SHP77 treated with DMSO at 0.1 percent for 48 hours (cell line): ENCODE measurements around the gene IFTAP.

Source experiments
- DNase-seq: peaks from one replicate; lab custom pipeline; 2025; lab: John Stamatoyannopoulos, UW

The IFTAP gene, protein sequence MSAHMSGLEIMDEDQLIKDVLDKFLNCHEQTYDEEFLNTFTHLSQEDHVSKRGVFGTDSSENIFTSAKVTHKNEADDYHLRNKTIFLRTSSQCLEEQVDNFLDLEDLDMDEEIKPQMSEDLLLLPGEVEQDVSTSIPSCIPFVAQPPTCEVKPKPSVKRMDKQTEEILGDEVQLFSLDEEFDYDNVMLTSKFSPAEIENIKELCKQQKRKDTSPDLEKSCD

DNA sequence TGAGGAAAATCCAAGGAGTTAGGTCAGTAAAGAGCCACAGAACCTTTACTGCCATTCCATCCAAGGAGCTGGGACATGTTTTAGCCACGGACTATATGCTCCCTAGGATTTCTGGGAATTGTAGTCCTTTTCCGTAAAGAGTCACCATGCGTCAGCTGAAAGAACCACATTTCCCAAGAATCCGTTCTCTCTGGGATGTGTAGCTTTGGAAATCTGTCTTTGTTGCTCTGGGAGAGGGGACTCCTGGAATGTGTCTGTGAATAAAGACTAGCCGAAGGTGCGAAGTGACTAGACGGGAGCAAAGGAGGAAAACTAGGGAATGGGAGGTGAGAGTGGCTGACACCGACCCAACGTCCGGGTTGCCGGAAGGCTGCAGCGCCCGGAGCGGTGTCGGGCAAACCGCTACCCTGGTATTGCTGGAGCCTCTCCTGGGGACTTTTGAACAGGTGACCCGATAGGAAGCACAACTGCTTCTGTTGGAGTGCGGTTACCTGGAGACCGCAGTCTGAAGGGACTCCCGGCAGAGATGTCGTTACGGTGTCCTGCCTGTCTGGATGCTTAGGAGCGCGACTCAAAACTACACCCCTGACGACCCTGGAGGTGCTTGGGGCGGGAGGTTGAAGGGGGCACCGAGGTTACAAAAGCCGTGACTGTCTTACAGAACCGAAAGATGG lies at the start of gene IFTAP:
IFTAP (plus strand) TSS at position 187 of the 674 bp plus-strand sequence. CDS start 15,602 bp downstream, outside the sequence.
- DNase-seq: peak; percentile 94

DNA sequence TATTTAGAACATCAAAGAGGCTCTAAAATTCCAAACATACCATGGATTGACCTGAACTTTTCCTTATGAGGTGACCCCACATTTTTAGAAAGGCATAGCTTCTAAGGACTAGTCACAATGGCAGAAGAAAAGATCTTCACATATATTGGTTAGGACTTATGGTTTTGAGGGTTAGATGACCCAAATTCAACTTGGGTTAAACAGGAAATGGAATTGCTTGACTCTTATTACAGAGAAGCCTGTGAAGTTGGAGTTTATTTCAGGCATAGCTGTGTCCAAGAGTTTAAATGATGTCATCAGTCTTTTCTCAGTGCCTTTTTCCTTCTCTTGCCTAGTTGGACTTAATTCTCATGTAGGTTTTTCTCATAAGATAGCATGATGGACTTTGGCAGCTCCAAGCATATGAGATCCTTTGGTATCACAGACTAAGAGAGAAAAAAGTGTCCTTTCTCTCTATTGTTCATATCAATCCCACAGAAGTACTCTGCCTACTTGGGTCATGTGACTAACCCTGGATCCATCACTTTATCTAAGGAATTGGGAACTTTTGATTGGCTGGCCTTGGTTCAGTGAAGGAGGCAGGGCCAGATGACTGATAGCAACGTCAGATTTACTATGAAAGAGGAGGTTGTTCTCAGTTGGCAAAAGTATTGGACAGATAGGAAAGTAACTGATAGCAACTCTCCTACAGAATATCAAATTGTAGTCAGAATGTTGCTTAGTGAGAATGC lies 43.8 kb upstream of the IFTAP start:
- no peak for DNase-seq

DNA sequence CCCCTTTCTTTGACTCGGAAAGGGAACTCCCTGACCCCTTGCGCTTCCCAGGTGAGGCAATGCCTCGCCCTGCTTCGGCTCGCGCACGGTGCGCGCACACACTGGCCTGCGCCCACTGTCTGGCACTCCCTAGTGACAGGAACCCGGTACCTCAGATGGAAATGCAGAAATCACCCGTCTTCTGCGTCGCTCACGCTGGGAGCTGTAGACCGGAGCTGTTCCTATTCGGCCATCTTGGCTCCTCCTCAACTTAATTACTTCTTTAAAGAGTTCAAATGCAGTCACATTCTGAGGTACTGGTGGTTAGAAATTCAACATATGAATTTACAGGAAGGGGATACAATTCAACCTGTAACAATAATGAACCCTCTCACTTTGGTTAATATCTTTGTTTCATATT lies 36.9 kb upstream of the IFTAP start:
- peak; percentile 29 for DNase-seq

DNA sequence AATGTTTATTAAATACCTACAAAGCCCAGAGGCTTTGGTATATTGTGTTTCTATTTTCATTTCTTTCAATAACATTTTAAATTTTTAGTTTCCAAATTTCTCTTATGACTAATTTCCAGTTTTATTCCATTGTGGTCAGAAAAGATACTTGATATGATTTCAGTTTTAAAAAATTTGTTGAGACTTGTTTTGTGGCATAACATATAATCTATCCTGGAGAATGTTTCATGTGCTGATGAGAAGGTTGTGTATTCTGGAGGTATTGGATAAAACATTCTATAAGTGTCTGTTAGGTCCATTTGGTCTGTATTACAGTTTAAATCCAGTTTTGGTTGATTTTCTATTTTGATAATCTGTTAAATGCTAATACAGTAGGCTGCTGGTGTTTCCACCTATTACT lies 36.3 kb upstream of the IFTAP start:
- no peak for DNase-seq

DNA sequence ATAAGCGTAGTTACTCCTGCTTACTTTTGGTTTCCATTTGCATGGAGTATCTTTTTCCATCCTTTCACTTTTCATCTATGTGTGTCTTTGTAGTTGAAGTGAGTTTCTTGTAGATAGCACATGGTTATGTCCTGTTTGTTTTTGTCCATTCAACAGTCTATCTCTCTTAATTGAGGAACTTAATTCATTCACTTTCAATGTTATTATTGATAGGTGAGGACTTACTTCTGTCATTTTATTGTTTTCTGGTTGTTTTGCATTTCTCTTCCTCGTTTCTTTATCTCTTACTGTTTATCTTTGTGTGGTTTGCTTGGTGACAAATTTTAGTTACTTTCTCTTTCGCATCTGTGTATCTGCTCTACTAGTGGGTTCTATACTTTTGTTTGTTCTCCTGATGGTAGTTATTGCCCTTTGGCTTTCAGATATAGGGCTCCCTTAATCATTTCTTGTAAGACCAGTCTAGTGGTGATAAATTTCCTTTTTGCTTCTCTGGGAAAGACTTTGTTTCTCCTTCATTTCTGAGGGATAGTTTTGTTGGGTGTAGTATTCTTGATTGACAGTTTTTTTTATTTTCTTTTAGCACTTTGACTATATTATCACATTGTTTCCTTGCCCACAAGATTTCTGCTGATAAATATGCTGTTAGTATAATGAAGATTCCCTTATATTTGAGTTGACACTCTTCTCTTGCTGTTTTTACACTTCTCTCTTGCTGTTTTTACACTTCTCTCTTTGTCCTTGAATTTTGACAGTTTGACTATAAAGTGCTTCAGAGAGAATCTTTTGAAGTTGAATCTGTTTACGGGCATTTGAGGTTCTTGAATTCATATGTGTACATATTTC lies 35.5 kb upstream of the IFTAP start:
- DNase-seq: no peak

DNA sequence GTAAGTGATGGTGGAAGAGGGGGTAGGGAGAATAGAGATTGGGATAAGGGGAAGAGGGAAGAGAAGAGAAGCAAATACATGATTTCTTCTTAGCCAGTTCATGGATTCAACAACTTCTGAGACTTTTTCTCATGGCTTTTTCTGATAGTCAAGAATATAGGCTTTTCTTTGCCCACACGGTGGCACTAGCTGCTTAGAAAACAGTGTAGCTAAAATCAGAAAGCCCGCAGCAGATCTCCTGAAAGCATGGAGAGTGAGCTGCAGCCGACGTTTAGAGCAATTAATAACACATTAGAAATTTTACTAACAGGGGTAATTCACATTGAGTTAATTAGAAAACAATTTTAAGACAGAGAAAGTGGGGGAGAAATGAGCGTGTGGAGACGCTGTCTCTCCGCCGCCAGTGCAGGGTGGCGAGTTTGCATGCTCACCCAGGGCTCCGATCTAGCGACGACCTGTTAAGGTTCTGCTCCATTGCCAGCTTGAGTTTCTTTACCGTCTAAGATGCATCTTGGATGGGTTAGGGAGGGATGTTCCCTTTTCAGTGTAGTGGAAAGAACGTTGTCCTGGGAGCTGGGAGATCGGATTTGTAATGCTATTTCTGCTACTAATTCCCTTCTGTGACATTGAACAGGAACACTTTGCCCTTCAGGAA lies 29.8 kb upstream of the IFTAP start:
- DNase-seq: peak; percentile 50

DNA sequence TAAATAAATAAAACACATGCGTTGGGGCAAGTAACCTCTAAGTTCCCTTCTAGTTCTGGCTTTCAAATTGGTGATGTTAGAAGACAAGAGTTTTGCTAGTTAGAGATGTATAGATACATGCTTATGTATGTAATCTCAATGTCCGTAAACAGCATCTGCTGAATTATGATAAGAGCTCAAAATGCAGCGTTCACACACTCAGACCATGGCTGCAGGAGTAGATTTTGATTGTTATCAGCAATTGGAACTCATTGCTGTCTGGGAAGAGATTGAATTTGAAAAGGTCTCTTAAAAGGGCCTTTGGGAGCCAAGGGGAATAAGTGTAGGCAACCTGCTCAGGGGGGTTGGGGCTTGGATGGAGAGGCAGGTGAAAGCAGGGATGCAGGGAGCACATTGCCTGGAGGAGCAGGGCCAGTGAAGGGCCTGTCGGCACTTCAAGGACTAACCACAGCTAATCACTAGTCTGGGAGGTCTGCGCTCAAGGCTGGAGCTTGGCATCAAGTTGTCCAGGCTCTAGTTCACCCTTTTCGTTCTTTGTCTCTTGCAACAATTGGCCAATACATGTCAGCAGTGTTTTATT lies 29.2 kb upstream of the IFTAP start:
- DNase-seq: no peak

DNA sequence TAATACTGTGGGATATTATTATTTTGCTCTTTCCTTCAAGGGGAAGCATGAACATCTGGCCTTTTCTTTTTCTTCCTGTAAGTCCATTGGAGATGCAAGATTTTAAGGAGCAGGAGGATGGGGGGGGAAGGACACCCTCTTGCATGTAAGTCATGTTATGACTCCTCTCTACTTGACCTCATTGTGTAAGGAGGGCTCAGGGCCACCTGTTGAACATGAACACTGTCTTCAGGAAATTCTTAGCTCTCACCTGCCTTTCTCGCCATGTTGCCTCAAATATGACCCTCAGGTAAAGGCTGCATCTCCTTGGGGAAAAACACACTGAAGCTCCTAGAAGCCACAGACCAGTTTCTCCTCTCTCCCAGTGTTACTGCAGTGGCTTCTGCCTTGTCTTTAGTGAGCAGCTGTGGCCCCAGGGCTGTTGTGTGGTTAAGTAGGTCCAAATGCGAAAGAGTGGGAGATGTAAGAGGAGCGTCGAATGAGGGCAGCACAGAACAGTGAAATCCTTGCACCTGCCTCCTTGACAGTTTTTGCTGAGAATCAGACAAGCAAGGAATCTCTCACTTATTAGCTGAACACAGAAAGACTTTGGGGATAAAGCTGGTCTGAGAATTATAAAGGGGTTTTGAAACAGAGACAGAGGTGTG lies 27.8 kb upstream of the IFTAP start:
- DNase-seq: no peak

DNA sequence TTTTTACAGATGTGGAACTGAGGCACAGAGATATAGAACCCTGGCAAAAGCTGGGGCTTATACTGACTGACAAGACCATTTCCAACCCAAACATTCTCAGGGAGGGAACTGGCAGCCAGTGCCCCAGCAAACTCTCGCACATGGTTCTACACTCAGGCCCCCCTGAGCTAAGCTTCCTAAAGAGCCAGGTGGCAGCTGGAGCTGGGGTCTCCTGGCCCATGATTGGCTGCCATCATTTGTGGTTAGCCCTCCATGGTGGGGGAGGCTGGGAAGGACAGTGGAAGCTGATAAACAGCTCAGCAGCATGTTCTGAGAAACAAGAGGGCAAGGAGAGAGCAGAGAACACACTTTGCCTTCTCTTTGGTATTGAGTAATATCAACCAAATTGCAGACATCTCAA lies 26.6 kb upstream of the IFTAP start, which contains the start of gene RAG1:
RAG1 (plus strand) TSS at position 314 of the 400 bp plus-strand sequence. CDS start 5,298 bp downstream, outside the sequence.
- no peak for DNase-seq

DNA sequence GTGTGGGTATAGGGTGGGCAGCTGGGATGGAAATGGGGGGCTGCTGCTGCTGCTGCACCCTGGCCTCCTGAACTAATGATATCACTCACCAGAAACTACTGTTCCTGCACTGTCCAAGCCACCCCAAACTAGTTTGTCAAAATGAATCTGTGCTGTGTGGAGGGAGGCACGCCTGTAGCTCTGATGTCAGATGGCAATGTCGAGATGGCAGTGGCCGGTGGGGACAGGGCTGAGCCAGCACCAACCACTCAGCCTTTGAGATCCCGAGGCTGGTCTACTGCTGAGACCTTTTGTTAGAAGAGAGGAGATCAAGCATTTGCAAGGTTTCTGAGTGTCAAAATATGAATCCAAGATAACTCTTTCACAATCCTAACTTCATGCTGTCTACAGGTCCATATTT lies 25.2 kb upstream of the IFTAP start:
- no peak for DNase-seq

DNA sequence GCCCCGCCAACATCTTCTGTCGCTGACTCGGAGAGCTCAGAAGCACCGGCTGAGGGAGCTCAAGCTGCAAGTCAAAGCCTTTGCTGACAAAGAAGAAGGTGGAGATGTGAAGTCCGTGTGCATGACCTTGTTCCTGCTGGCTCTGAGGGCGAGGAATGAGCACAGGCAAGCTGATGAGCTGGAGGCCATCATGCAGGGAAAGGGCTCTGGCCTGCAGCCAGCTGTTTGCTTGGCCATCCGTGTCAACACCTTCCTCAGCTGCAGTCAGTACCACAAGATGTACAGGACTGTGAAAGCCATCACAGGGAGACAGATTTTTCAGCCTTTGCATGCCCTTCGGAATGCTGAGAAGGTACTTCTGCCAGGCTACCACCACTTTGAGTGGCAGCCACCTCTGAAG lies 19.8 kb upstream of the IFTAP start:
- no peak for DNase-seq

DNA sequence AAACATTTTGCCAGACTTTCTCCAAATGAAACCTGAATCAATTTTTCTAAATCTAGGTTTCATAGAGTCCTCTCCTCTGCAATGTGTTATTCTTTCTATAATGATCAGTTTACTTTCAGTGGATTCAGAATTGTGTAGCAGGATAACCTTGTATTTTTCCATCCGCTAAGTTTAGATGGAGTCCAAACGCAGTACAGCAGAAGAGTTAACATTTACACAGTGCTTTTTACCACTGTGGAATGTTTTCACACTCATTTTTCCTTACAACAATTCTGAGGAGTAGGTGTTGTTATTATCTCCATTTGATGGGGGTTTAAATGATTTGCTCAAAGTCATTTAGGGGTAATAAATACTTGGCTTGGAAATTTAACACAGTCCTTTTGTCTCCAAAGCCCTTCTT lies 16.9 kb upstream of the IFTAP start:
- no peak for DNase-seq

DNA sequence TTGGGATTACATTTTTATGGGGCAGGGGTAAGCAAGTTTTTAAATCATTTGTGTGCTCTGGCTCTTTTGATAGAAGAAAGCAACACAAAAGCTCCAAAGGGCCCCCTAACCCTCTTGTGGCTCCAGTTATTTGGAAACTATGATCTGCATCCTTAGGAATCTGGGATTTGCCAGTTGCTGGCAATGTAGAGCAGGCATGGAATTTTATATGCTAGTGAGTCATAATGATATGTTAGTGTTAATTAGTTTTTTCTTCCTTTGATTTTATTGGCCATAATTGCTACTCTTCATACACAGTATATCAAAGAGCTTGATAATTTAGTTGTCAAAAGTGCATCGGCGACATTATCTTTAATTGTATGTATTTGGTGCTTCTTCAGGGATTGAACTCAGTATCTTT lies 16.4 kb upstream of the IFTAP start:
- DNase-seq: no peak

DNA sequence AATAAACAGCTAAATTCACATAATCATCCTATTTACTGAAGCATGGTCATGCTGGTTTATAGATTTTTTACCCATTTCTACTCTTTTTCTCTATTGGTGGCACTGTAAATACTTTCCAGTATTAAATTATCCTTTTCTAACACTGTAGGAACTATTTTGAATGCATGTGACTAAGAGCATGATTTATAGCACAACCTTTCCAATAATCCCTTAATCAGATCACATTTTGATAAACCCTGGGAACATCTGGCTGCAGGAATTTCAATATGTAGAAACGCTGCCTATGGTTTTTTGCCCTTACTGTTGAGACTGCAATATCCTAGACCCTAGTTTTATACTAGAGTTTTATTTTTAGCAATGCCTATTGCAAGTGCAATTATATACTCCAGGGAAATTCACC lies 15.8 kb upstream of the IFTAP start:
- DNase-seq: no peak

DNA sequence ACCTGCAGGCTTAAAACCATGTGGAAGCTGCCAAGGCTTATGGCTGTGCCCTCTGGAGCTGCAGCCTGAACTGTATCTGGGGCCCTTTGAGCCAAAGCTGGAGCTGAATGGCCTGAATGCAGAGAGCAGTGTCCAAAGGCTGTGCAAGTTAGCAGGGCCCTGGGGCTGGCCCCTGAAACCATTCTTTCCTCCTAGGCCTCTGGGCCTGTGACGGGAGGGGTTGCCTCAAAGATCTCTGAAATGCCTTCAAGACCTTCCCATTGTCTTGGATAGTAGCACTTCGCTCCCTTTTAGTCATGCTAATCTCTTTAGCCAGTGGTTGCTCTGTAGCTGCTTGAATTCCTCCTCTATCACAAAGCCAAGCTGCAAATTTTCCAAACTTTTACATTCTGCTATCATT lies 12.8 kb upstream of the IFTAP start:
- DNase-seq: no peak

DNA sequence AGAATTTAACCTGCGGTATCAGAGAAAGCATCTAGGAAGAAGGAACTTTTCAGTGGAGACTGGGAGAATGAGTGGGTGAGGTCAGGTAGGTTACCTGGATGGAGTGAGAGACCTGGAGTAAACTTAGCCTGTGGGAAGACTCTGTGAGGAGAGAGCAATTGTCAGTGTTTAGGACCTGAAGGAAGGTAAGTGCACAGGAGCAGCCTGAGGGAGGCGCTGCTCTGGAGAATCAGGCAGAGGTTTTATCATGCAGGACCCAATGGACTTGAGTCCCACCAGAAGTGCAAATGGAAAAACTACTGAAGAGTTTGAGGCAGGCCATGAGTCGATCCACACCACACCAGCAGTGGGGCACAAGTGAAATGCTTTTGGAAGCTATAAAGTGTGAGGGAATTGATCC lies 10.6 kb upstream of the IFTAP start:
- no peak for DNase-seq

DNA sequence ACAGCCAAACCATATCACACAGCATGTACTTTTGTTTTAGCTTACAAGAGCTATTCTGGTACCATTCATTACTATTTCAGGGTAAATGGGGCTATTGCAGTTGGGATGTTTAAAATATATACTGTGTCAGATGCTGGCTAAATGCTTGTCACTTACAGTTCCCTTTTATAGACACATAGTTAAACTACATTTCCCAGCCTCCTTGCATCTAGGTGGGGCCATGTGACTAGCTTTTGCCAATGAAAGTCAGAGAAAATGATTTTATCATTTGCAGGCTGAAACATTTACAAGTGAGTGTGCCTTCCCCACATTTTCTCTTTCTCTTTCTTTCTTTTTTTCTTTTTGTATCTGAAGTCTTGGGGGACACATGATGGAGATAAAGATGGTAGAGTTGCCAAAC lies 7.8 kb upstream of the IFTAP start:
- DNase-seq: no peak

DNA sequence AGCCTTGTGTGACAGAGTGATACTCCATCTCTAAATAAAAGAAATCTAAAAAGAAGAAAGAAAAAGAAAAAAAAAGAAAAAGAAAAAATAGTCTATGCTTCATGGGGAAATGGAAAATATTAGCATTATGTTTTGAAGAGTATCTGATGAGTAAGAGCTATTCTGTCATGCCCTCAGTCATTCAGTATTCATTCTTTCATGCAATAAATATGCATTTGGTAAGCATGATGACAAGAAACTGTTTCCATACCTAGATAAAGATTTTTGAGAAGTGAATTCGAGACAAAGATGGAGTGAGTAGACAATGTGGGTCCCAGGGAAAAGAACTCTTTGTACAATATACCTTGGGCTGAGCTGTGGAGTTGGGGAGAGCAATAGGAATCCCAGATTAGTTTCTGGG lies 6.2 kb upstream of the IFTAP start:
- no peak for DNase-seq

DNA sequence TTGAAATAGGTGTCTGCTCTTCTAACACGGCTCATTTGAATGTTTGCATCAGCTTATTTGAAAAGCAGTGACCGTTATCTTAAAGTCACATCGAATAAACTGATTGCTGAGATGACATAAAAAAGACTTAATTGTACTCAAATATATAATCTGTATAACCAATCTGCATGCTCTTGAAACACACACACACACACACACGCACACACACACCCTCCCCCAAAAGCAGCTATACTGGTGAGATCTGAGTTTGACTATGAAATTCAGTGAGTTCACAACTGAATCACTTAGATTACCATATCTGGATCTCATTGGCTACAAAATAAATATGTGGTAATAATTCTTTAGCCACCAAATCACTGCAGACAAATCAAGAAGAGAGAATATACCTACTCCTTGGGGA lies 3.8 kb upstream of the IFTAP start:
- no peak for DNase-seq

DNA sequence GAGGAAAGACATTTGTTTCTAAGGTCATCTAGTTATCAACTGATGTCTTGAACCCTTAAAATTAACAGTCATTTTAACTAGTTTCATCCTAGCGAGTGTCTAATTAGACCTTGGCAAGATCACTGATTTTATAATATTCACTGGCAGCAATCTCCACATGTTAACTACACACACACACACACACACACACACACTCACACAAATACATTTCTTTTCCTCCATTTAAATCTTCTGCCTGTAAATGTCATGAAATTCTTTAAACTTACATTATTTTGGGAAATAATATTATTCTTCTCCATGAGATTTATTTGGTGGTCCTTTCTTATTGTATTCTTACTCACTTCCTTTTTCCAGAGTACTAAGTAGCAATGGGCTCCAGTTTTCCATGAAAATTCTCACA lies 2.9 kb upstream of the IFTAP start:
- no peak for DNase-seq

DNA sequence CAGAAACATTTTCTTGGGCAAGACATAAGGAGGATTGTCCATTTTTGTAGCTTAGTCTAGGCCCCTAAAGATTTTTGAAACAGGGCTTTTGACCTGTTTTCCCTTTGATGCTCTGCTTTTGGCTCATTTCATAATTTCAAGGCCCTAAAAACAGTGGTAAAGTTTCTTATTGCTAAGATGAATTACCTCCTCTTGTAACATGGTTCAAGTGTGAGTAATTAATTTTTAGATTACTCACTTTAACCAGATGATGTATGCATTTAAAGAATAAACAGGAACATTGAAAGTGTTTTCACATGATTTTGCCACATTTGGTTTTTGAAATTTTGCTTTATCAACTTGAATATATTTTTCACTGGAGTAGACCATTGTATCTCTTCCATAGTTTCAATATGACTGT lies 2.6 kb downstream of the IFTAP start:
- DNase-seq: no peak
